ENCODE results near the gene GRPEL2. TPM values are rescaled to one million over a fixed set of nuclear protein-coding genes. Genes with fewer than 3 reads are reported as not detected.

The GRPEL2 gene
- total RNA-seq, 1 donor = 4.0 TPM

DNA sequence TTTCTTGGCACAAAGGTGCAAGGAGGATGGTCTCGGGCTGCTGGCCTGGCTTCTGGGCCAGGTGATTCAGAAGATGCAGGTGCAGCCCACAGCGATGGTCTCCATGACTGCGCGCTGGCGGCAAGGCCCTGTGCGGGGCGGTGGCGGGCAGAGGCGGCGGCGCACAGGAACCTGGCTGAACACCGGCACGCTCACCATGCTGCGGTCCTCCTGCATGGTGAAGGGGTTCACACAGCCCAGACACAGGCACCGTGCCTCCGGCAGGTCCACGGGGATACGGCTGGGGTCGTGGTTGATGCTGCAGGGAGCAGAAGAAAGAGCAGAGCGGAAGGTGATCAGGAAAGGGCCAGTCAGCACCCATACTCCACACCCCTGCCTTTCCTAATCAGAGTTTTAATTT lies 29.0 kb downstream of the GRPEL2 start:
- no peak for DNase-seq (ENCODE audit: low read depth in 2 of 3, low spot score in 2 of 3)

DNA sequence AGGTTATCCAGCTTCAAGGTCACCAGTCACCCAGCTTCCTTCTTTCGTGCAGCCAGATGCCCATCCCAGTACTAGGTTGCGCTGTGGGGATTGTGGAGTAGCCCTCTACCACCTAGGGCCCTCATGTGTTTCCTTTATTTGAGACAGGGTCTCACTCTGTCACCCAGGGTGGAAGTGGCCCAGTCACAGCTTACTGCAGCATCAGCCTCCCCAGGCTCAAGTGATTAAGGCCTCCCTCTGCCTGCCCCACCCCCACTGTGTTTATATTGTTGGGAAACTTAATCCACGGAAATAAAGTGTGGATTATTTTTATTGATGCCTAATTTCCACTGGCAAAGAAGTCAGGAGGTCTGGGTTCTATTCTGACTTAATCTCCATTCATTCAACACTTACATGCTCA lies 29.5 kb downstream of the GRPEL2 start:
- no peak for DNase-seq (ENCODE audit: low read depth in 2 of 3, low spot score in 2 of 3)

DNA sequence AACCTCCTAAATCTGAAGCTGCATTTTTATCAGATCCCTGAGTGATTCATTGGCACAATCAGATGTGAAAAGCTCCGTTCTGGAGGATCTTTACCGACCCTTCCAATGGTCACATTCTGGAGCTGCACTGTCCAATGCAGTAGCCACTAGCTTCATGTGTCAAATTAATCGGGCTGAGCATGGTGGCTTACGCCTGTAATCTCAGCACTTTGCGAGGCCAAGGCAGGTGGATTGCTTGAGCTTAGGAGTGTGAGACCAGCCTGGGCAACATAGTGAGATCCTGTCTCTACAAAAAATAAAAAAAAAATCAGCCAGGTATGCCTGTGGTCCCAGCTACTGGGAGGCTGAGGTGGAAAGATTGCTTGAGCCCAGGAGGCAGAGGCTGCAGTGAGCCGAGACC lies 30.1 kb downstream of the GRPEL2 start:
- no peak for DNase-seq (ENCODE audit: low read depth in 2 of 3, low spot score in 2 of 3)

DNA sequence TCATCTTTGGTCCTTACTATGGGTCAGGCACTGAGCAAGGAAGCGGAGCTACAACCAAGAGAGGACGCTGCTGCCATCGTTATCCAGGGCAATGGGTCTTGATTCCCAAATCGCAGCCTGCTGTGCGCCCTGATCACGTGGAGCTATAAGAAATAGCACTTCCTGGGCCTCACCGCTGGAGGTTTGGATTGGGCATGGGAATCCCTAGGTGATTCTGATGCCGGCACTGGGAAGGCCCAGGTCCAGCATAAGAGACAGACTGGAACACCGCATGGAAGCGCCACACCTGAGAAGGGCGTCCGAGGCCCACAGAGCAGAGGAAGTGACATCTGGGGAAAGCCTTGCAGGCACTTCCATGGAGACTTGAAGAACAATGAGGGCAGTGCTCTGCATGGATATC lies 30.8 kb downstream of the GRPEL2 start:
- no peak for DNase-seq (ENCODE audit: low read depth in 2 of 3, low spot score in 2 of 3)

DNA sequence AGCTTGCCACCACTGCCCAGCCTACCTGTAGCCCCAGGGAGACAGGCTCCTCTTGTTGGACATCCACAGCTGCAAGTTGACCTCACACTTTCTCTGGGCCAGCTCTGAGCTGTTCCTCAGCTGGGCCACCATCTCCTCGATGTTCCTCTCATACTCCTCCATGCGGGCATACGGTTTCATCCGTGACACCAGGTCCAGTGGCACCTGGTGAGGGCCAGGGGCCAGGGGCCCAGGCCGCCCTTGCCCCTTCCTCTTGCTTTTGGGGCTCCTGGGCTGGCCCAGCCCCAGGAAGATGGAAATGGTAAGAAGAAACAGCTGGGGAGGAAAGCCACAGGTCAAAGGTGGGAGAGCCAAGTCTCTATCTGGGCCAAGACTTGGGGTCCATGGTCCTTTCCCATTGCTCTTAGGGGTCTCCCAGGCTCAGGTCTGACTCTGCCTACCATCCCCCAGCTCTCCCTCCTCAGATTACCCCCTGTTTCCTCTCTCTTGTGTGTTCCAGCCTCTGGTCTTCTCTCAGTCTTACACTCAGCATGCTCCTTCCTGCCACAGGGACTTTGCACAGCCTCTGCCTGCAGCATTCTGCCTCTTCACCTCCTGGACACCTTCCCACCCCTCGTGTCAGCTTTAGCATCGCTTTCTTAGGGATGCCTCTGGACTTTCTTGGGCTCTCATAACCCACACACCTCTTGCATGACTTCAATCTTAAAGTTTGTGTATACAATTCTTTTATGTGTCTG lies 31.6 kb downstream of the GRPEL2 start:
- no peak for DNase-seq (ENCODE audit: low read depth in 2 of 3, low spot score in 2 of 3)

DNA sequence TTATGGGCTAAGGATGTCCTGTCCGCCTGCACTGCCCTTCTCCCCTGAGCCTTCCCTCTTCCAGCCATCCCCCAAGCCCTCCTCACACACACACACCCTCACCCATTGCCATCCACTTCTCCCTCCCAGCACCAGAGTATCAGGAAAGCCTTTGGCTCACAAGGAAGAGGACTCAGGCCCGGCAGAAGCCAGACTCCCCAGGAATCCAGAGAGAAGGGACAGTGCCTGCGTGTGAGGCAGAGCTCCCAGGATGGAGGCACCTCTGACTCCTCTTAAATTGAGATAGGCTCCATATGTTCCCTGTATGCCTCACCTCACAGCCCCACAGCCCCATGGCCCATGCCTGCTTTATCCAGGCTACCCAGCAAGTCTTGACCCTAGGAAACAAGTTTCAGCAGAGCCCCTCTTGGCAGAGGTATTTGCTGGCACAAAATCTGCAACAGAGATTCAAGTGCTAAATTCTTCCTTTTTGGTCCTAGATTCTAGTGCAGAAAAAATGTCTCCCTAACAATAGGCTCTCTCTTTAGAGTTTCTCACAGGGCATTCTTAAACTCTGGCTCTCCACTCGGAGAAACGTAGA lies 33.0 kb downstream of the GRPEL2 start:
- no peak for DNase-seq (ENCODE audit: low read depth in 2 of 3, low spot score in 2 of 3)

DNA sequence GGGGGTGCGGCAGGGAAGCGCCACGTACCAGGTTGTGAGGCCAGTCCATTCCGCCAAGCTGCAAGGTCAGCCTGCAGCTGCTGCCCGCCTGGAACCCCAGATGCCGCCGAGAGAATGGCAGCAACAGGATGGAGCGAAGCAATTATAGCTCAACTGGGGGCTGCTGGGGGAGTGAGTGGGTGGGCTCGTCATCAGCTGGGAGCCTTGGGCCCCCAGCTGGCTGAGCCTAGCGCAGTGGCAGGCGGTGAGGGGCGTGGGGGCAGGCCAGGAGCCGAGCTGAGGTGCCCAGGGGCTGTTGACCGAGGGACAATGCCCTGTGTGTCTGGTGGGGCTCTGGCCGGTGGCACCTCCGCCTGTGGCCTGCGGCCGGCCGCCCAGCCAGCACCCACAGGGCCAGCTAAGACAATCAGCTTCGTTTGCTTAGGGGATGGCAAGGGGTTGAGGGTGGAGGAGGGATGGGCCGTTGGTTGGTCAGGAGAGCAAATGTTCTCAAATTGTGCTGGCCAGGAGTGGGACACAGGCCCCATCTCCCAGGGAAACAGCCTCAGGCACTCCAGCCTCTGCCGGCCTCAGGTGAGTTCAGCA lies 34.0 kb downstream of the GRPEL2 start, which contains the start of gene IL17B:
TSS of gene IL17B (minus strand) at position 116 of the 585 bp plus-strand sequence. CDS start at position 49, 67 bp downstream.
- no peak for DNase-seq (ENCODE audit: low read depth in 2 of 3, low spot score in 2 of 3)

DNA sequence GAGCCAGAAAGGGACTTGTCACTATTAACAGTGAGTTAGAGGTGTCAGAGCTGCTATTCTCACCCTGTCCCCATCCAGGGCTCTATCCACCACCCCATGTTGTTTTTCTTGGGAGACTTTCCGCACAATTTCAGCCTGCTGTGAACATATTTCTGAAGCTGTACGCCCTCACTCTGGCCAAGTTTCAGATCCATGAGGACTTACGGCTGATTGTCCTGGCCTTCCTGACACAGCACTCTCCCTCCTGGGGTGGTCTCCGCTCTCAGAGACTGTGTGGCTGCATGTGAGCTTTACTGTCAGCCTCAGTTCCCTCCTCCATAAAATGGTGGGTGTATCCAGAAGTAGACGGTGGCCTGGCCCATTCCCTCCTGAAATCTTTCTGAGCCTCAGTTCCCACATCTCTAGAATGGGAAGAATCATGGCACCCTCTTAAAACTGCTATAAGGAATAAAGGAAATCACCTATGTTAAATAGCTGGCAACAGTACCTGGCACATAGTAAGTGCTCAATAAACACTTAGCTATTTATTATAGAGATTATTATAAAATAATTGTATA lies 34.6 kb downstream of the GRPEL2 start:
- DNase-seq (ENCODE audit: low read depth in 2 of 3, low spot score in 2 of 3) = no peak

DNA sequence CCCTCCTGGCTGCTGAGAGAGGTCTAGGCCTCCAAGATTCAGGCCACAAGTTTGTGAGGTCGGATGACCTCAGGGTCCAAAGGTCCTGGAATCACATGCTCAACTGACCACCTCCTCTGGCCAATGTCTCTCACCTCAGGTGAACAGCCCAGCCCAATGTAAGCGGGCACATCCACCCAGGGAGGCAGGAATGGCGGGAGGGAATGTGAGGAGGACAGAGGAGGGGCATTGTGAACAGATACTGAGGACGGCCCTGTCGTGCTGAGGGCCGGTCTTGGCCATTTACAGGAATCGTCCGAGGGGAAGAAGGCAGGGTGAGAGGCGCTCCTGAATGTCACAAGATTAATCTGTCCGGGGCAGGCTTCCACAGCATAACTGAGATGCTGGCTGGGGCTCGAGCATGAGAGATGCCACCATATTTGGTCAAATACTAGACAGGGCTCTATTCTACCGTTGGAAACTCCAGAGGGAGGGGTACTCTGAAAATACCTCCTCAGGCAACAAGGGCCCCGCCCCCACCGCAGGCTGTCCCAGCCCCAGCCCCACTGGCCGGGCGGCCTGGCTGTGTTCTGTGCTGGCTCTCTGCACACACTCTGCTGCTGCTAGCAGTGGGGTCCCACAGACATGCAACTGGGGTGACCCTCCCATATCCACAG lies 35.3 kb downstream of the GRPEL2 start:
- DNase-seq (ENCODE audit: low read depth in 2 of 3, low spot score in 2 of 3) = no peak

DNA sequence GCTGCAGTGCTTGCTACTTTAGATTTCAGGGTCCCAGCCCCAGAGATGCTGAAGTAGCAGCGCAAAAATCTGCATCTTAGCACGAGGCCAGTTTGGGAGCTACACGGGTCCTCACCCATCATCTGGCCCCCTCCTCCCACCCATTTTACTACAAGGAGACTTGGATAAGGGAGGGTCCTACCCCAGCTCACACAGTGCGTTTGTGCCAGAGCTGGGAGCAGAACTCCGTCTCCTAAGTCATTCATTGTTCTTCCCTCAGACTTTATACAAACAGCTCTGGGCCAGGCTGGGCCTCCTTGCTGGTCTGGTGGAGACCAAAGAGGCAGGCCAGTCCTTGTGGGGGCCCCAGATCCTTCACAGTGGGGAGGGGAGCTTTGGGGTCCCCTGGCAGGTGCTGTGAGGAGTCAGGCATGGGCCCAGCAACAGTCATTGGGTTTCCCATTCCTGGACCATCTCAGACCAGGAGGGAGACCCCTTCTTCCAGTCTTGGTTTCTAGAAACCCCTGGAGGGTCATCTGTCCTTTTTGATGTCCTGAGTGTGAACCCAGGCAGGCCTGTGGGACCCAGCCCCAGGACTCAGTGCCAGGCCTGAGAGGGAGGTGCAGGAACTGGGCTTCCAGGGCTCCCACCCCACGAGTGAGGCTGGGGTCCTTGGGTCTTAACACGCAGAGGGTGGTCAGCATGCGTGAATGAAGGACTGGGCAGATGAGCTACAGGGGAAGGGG lies 36.1 kb downstream of the GRPEL2 start:
- no peak for DNase-seq (ENCODE audit: low read depth in 2 of 3, low spot score in 2 of 3)

DNA sequence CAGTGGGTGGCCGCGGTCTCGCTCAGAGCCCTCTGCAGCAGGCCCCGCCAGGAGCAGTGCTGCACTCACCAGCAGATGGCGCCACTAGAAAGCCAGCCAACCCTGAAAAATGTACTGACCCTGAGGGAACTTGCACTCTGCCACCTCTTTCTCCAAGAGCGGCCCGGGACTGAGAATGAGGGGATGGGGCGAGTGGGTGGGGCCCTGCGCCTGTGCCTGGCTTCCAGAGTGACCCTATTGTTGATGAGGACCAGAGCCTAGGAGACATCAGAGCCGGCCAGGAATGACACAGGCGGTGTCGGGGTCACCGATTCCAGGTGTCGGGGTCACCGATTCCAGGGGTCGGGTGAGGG lies 36.7 kb downstream of the GRPEL2 start:
- DNase-seq (ENCODE audit: low read depth in 2 of 3, low spot score in 2 of 3) = peak in 2 of 3 donors; percentile 59 to 76

DNA sequence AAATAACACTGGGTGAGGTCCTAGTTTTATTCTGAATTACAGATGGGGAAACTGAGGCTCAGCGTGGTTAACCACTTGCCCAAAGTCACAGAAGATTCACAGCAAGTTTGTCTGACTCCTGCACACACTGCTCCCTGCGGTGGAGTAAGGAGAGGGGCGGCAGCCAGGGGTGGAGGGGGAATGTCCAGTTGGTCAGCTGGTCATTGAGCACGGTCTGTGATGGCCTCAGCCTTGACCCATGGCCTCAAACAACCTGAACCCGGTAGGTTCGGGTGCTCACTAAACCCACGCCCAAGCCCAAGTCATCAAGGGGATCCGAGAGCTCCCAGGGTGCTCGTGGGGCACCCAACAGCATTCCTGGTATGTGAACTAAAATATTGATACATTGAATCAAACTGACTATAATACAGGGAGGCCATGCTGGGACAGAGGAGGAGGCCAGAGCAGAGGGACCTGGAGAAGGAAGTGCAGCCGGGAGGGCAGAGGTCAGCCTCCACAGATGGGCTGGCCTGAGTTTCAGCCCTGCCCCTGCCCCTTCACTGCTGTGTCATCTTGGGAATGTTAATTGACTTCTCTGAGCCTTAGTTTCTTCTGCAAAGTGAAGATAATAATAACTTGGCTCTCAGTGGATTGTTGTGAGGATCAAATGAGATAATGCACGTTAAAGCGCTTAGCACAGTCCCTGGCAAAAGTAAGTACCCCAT lies 37.4 kb downstream of the GRPEL2 start:
- no peak for DNase-seq (ENCODE audit: low read depth in 2 of 3, low spot score in 2 of 3)

DNA sequence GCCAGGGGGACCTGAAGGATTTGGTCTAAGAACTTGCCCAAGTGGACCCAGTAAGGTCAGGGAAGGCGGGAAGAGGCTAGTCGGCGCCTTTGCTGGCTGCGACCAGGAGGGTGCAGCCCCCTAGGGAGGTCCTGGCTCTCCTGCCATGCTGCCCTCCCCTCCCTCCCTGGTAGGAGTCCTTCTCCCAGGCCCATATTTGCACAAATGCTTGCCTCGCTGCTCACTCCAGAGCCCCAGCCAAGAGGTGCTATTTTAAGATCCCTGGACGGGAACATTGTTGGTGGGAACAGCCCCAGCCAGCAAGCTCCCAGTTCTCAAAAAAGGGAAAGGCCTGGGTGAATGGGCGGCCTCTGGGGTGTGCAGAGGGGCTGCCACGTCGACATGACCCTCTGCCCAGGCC lies 38.1 kb downstream of the GRPEL2 start:
- DNase-seq (ENCODE audit: low read depth in 2 of 3, low spot score in 2 of 3) = no peak

DNA sequence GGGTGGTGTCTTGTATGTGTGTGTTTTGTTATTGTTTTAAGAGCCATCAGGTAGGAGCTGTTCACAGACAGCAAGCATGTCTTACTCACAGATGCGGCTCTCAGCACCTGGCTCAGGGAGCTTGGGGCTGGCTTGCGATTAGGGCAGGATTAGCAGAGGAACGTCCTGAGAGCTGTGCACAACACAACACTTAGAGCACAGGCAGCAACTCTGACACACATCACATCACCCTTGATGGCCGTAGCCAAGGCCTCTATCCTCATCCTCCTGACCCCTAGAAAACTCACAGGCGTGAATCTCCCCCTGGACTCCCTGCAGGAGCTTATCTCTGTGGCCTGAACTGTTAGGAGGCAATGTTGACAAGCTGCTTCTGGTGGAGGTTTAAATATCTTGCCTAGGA lies 40.9 kb downstream of the GRPEL2 start:
- no peak for DNase-seq (ENCODE audit: low read depth in 2 of 3, low spot score in 2 of 3)

DNA sequence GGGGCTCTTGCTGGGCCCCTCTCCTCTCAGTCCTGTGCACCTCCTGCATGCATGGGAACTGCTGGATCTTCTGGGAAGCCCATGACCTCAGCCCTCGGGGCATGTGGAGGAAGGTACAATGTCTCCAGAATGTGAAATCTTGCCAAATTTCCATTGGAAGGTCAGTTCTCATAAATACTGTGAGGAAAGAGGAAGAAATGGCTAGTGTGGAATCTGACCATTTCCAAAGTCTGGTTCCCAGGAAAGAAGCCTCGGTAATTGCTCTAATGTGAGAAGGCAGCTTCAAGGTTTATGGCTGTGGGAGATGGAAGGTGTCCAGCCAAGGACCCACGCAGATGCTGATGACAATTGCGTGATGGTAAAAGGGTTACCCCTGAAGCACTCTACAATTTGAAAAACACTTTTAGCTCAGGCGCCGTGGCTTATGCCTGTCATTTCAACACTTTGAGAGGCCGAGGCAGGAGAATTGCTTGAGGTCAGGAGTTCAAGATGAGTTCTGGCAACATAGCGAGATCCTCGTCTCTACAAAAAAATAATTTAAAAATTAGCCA lies 41.9 kb downstream of the GRPEL2 start:
- no peak for DNase-seq (ENCODE audit: low read depth in 2 of 3, low spot score in 2 of 3)

DNA sequence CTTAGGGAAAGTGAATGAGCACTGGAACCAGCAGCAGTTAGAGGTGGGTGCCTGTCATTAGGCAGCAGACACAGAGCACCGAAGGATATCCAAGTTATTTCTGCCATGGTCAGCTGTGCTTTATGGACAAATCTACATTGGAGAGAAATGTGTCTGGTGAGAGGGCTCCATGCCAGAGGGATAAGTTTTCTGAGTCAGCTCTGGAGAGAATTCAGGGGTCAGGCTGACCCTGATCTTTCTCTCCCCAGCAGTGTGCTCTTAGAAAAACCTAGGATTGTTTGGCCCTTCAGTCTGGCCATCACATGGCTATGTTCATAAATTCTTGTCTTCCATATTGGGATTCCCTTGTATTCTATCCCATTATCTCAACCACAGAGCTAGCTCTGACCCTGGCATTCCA lies 42.7 kb downstream of the GRPEL2 start:
- no peak for DNase-seq (ENCODE audit: low read depth in 2 of 3, low spot score in 2 of 3)

DNA sequence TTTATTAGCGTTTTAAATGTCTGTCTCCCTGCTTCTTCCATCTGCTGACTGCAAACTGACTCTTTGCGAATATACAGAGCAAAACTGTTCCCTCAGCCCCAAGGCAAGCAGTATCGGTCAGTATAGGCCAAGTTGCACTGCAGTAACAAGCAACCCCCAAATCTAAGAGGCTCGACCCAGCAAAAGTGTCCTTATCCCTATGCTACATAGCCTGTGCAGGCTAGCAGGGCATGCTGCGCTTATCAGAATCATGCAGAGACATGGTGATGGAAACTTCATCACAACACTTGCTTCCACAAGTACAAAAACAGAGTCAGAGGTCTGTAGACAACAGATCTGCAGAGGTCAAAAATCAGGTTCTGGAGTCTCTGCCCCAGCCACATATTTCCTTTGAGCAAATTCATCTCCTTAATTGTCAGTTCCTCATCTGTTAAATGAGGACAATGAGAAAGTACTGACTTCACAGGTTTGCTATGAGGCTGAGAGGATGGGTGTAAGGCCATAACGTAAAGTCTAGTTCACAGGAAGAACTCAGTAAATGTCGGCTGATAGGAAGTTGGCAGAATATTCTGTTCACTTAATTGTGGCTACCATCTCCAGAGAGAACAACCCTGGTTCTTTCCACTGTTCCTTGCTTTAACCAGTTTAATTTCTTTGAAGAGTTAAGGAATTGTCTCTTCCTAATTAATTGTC lies 43.3 kb downstream of the GRPEL2 start:
- DNase-seq (ENCODE audit: low read depth in 2 of 3, low spot score in 2 of 3) = no peak

DNA sequence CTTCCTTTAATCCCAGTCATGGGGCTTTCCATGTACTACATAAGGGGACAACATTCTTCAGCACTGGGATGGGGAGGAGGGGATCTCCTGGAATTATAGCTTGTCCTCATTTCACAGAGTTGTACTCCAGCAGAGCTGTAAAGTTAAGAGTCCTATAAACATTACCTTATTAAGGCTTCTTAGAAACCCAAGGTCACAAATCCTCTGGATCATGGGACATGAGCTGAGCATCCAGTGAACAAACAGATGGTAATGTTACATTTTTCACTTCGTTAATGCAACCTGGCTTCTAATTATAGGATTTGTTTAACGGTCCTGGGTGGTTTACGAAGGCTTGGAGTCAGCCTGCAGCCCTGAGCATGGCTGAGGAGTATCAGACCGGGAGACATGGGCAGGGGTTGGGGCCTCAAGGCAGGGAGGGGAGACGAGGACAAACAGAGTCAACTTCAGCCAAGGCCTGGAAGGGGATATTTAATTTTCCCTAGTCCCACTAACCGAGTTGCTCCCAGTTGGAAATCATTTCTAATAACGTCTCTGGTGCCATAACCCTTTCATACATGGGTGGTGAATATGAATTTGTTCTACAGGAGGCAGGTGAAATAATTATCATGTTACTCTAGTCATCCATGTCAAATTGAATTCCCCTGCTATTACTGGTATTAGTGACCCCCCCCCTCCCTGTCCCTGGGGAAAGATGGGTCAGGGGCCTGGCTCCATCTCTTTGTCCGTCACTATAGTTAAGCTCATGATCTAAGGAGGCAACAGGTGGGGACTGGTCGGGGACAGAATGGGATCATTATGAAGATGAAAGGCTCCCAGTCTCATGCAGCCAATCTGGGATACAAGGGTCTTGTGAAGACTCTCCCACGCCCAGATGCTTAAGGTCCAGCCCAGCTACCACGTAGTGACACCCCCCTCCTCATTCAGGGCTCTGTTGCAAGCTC lies 44.5 kb downstream of the GRPEL2 start:
- DNase-seq (ENCODE audit: low read depth in 2 of 3, low spot score in 2 of 3) = no peak

Measured in hematopoietic multipotent progenitor cell (in vitro differentiated cells).